ENCODE results near the gene SLC22A15. TPM values are rescaled to one million over a fixed set of nuclear protein-coding genes. Genes with fewer than 3 reads are reported as not detected.
"Not testable (repeated sequence)": the region's sequence is repeated elsewhere in the genome, so short reads cannot be mapped to it uniquely, and the experiment has no call there.

The SLC22A15 gene
- total RNA-seq, 1 experiment from 2014 or later = 2.2 TPM

DNA sequence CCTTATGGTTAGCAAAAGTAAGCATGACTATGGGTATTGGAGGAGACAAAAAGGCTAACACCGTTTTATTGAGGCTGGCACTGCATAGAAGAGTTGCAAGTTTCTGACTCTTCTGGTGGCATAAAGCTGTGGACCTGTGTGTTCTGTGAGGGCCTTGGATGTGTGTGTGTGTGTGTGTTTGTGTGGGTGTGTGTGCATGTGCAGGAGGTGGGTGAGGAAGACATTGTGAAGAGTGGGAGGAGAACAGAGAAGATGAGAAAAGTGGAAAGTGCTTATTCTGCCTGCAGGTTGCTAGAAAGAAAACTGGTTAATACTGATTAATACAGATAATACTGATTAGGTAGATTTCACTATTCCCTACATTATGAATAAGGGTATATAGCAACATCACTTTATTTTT, 12.6 kb downstream of the SLC22A15 start:
- Histone ChIP-seq H3F3A (ENCODE audit: low read length, unreplicated experiment) (no peaks in the 10 kb centered on the region), H3K9me2 (replicated peaks; ENCODE audit: low read length) (no peaks in the 10 kb centered on the region), H3K79me2 (ENCODE audit: low read length) (no peaks in the 10 kb centered on the region), H3K4me1 (ENCODE audit: insufficient read depth, low read length) (no peaks in the 10 kb centered on the region), H3K27me3 (ENCODE audit: low read length) (no peaks in the 10 kb centered on the region), H4K20me1 (ENCODE audit: low read length) (no peaks in the 10 kb centered on the region), H3K9me3 (ENCODE audit: low read length) (no peaks in the 10 kb centered on the region), H3K27ac (ENCODE audit: low read length) (no peak overlapping the region), H3K4me2 (ENCODE audit: low read length) (no peak overlapping the region), H2AFZ (ENCODE audit: low read length) (no peak overlapping the region), H3K4me3 (ENCODE audit: low read length) (no peak overlapping the region), H3K36me3 (ENCODE audit: low read depth, low read length) (no peaks in the 10 kb centered on the region), H3K9ac (ENCODE audit: low read length) (no peak overlapping the region)
- POLR2A ChIA-PET (ENCODE audit: unreplicated experiment) = no interaction called here
- TF ChIP-seq EZH2phosphoT487 (IDR thresholded peaks at IDR 0.05; ENCODE audit: borderline replicate concordance, low read length) (no peak), EZH2 (IDR thresholded peaks at IDR 0.05; ENCODE audit: low read length, unreplicated experiment) (no peak)
- TF ChIP-seq, protein P1, sequence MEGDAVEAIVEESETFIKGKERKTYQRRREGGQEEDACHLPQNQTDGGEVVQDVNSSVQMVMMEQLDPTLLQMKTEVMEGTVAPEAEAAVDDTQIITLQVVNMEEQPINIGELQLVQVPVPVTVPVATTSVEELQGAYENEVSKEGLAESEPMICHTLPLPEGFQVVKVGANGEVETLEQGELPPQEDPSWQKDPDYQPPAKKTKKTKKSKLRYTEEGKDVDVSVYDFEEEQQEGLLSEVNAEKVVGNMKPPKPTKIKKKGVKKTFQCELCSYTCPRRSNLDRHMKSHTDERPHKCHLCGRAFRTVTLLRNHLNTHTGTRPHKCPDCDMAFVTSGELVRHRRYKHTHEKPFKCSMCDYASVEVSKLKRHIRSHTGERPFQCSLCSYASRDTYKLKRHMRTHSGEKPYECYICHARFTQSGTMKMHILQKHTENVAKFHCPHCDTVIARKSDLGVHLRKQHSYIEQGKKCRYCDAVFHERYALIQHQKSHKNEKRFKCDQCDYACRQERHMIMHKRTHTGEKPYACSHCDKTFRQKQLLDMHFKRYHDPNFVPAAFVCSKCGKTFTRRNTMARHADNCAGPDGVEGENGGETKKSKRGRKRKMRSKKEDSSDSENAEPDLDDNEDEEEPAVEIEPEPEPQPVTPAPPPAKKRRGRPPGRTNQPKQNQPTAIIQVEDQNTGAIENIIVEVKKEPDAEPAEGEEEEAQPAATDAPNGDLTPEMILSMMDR (conservative IDR thresholded peaks at IDR 0.05; ENCODE audit: low read depth, low read length) = no peak
- no peak for ATAC-seq
- BruUV-seq (replicated peaks) = no TSS peak
- intact Hi-C loops (cut with micrococcal nuclease) = no loop called here
- CTCF ChIA-PET = no interaction called here
- no peak for DNase-seq

DNA sequence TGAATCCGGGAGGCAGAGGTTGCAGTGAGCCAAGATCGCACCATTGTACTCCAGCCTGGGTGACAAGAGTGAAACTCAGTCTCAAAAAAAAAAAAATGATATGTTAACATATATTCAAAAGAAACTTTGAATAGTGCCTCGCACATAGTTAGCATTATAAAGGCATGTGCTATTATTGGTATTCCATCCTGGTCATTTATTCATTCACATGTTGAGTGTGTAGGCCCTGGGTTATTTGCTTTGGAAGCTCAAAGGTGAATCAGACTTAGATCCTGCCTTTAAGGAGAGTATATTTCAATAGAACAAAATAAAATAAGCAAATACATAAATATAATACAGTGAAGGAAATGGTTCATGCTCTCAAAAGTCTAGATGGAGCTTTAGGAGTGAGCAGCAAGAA, 13.4 kb downstream of the SLC22A15 start:
- Histone ChIP-seq H3K9me3 (ENCODE audit: low read length) (no peaks in the 10 kb centered on the region), H3K4me3 (ENCODE audit: low read length) (no peak overlapping the region), H3K4me2 (ENCODE audit: low read length) (no peak overlapping the region), H3K36me3 (ENCODE audit: low read depth, low read length) (no peaks in the 10 kb centered on the region), H3F3A (ENCODE audit: low read length, unreplicated experiment) (no peaks in the 10 kb centered on the region), H3K79me2 (ENCODE audit: low read length) (no peaks in the 10 kb centered on the region), H3K9me2 (replicated peaks; ENCODE audit: low read length) (no peaks in the 10 kb centered on the region), H3K4me1 (ENCODE audit: insufficient read depth, low read length) (no peaks in the 10 kb centered on the region), H3K27ac (ENCODE audit: low read length) (no peak overlapping the region), H2AFZ (ENCODE audit: low read length) (no peak overlapping the region), H3K27me3 (ENCODE audit: low read length) (no peaks in the 10 kb centered on the region), H4K20me1 (ENCODE audit: low read length) (no peaks in the 10 kb centered on the region), H3K9ac (ENCODE audit: low read length) (no peak overlapping the region)
- no peak for ATAC-seq
- no peak for DNase-seq
- intact Hi-C loops (cut with micrococcal nuclease) = no loop called here
- TF ChIP-seq EZH2 (IDR thresholded peaks at IDR 0.05; ENCODE audit: low read length, unreplicated experiment) = no peak
- TF ChIP-seq EZH2phosphoT487 (IDR thresholded peaks at IDR 0.05; ENCODE audit: borderline replicate concordance, low read length) = no peak
- TF ChIP-seq, protein P1 (conservative IDR thresholded peaks at IDR 0.05; ENCODE audit: low read depth, low read length) = no peak
- ChIA-PET CTCF (no interaction called here), POLR2A (ENCODE audit: unreplicated experiment) (no interaction called here)
- no TSS peak for BruUV-seq (replicated peaks)

DNA sequence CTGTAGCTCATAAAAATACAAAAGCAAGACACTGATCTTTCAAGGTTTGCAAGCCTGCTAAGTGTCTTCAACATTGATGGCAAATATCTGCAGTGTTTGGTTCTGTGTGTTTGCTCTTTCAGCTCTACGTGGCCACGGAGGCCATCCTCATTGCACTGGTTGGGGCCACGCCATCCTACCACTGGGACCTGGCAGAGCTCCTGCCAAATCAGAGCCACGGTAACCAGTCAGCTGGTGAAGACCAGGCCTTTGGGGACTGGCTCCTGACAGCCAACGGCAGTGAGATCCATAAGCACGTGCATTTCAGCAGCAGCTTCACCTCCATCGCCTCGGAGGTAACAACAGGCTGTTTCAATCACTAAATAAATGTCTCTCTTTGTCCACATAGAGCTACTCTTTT, 15.6 kb downstream of the SLC22A15 start:
- peaks cover 3% of the 10 kb centered on the region; the same call in 1 of the 2 replicates for H3K36me3 ChIP-seq (ENCODE audit: low read depth, low read length)
- ChIA-PET POLR2A (ENCODE audit: unreplicated experiment) (no interaction called here), CTCF (interaction anchor here (0.7 kb wide), 1 partner anchor 208 kb away, joined by 3 read pairs; no protein-coding TSS in a partner anchor)
- ATAC-seq (no peak), DNase-seq (no peak)
- intact Hi-C loops (cut with micrococcal nuclease) = no loop called here
- no peak overlapping the region for H3K4me3 ChIP-seq (ENCODE audit: low read length)
- H3K9me3 ChIP-seq (ENCODE audit: low read length) = peaks cover 2% of the 10 kb centered on the region; the same call in 1 of the 2 replicates
- BruUV-seq (replicated peaks) = no TSS peak
- no peak overlapping the region for H3K27ac ChIP-seq (ENCODE audit: low read length)
- H3F3A ChIP-seq (ENCODE audit: low read length, unreplicated experiment) = no peaks in the 10 kb centered on the region
- H2AFZ ChIP-seq (ENCODE audit: low read length) = no peak overlapping the region
- H4K20me1 ChIP-seq (ENCODE audit: low read length) = no peaks in the 10 kb centered on the region
- H3K79me2 ChIP-seq (ENCODE audit: low read length) = no peaks in the 10 kb centered on the region
- H3K27me3 ChIP-seq (ENCODE audit: low read length) = no peaks in the 10 kb centered on the region
- no peak for TF ChIP-seq EZH2 (IDR thresholded peaks at IDR 0.05; ENCODE audit: low read length, unreplicated experiment)
- TF ChIP-seq, protein P1 (conservative IDR thresholded peaks at IDR 0.05; ENCODE audit: low read depth, low read length) = no peak
- TF ChIP-seq EZH2phosphoT487 (IDR thresholded peaks at IDR 0.05; ENCODE audit: borderline replicate concordance, low read length) = no peak
- H3K4me1 ChIP-seq (ENCODE audit: insufficient read depth, low read length) = no peaks in the 10 kb centered on the region
- H3K9ac ChIP-seq (ENCODE audit: low read length) = no peak overlapping the region
- no peaks in the 10 kb centered on the region for H3K9me2 ChIP-seq (replicated peaks; ENCODE audit: low read length)
- H3K4me2 ChIP-seq (ENCODE audit: low read length) = no peak overlapping the region

DNA sequence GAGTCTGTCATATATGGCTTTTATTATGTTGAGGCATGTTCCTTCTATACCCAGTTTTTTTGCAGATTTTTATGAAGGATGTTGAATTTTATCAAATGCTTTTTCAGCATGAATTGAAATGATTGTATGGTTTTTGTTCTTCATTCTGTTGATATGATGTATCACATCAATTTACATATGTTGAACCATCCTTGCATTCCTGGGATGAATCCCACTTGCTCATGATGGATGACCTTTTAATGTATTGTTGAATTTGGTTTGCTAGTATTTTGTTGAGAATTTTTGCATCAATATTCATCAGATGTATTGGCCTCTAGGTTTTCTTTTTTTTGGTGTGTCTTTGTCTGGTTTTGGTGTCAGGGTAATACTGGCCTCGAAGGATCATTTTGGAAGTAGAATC, 21.6 kb downstream of the SLC22A15 start:
- peaks cover 15% of the 10 kb centered on the region for H3K36me3 ChIP-seq (ENCODE audit: low read depth, low read length)
- BruUV-seq (replicated peaks); ATAC-seq; H3K9me2 ChIP-seq (replicated peaks; ENCODE audit: low read length); DNase-seq; H3K4me1 ChIP-seq (ENCODE audit: insufficient read depth, low read length); H3K79me2 ChIP-seq (ENCODE audit: low read length); CTCF ChIA-PET; H3K4me2 ChIP-seq (ENCODE audit: low read length); H3K27ac ChIP-seq (ENCODE audit: low read length); H4K20me1 ChIP-seq (ENCODE audit: low read length); intact Hi-C loops (cut with micrococcal nuclease); H3K4me3 ChIP-seq (ENCODE audit: low read length); H3F3A ChIP-seq (ENCODE audit: low read length, unreplicated experiment); H3K27me3 ChIP-seq (ENCODE audit: low read length); H2AFZ ChIP-seq (ENCODE audit: low read length); H3K9ac ChIP-seq (ENCODE audit: low read length); H3K9me3 ChIP-seq (ENCODE audit: low read length); POLR2A ChIA-PET (ENCODE audit: unreplicated experiment): not testable (repeated sequence)

Measured in PC-3 (cell line).